Prostate gland (tissue), 2 donors: ENCODE results near the gene NEDD1. TPM values are rescaled to one million over a fixed set of nuclear protein-coding genes. Genes with fewer than 3 reads are reported as not detected.

ENCODE experiments used
- DNase-seq: peaks from one replicate; pipeline ENCODE4 v3.0.0-alpha.2; 2019; ENCODE audit warnings: low spot score
- H3K27ac ChIP-seq, 2 donors: fragments of 200-600 bp; sonication (generic); 2 replicates each; pipeline ENCODE4 v1.5.1; 2017 to 2019
- H3K27me3 ChIP-seq: fragments of 200-600 bp; sonication (generic); replicated peaks from 2 replicates; pipeline ENCODE4 v1.5.1; 2019; ENCODE audit not compliant: insufficient read depth
- H3K36me3 ChIP-seq, 2 donors: fragments of 200-600 bp; sonication (generic); 1 replicate in 1 of 2; 2 replicates in 1 of 2; pipeline versions ENCODE4 v1.5.1 to v1.8.1; 2017 to 2019
- H3K4me1 ChIP-seq: fragments of 200-600 bp; sonication (generic); replicated peaks from 2 replicates; pipeline ENCODE4 v1.5.1; 2019
- H3K4me3 ChIP-seq, 2 donors: fragments of 200-600 bp; sonication (generic); 2 replicates each; pipeline ENCODE4 v1.5.1; 2017 to 2019
- H3K9me3 ChIP-seq: fragments of 200-600 bp; sonication (generic); 2 replicates; pipeline ENCODE4 v1.5.1; 2017
- CTCF ChIP-seq, 4 experiments: fragments of 200-600 bp in 2 of 4; fragments of 450-650 bp in 2 of 4; sonication (generic) in 2 of 4; IDR thresholded peaks; 1 replicate in 3 of 4; 2 replicates in 1 of 4; pipeline ENCODE4 v1.5.1; 2016 to 2019; ENCODE audit warnings: antibody characterized with exemption in 4 of 4, mild to moderate bottlenecking in 2 of 4, moderate library complexity in 2 of 4
- POLR2A ChIP-seq: fragments of 450-650 bp; IDR thresholded peaks from one replicate; pipeline ENCODE4 v1.6.1; 2016; ENCODE audit warnings: antibody characterized with exemption, mild to moderate bottlenecking
- POLR2AphosphoS5 ChIP-seq: sonication (generic); formaldehyde crosslinking; IDR thresholded peaks from one replicate; pipeline ENCODE4 v1.6.1; 2017; ENCODE audit warnings: antibody characterized with exemption
- WGBS: methylation state at CpG from one replicate; pipeline ENCODE4 v1.1.5; 2018; 5-methylcytosine and 5-hydroxymethylcytosine counted together
- intact Hi-C: fragments of 100-400 bp; cut with DNase I; formaldehyde crosslinking; loops from one replicate; pipeline ENCODE4 v1.14.2; 2022
- total RNA-seq, 2 donors: library from RNA; depleted of rRNA; stranded (reverse); fragments of >200 nt; gene quantifications; one replicate each; pipeline ENCODE4 v1.1.0, GENCODE V29; 2016

The NEDD1 gene
- total RNA-seq, 2 donors from 2014 or later, result 22.8 to 29.8 TPM

GRCh38 chr12:96864335-96864734 lies 42.7 kb upstream of the NEDD1 start:
- intact Hi-C loops, result no loop called here
- H3K4me1 ChIP-seq, result no peaks in the 10 kb centered on the region
- H3K27me3 ChIP-seq, result no peaks in the 10 kb centered on the region
- H3K9me3 ChIP-seq, result no peaks in the 10 kb centered on the region
- no peak overlapping the region for H3K4me3 ChIP-seq
- no peak overlapping the region for H3K27ac ChIP-seq
- TF ChIP-seq POLR2A (no peak), CTCF (IDR thresholded peaks at IDR 0.05) (no peak), POLR2AphosphoS5 (no peak)
- no peak for DNase-seq
- no peaks in the 10 kb centered on the region for H3K36me3 ChIP-seq
- 53% methylated on average over 4 of the region's 4 CpGs for WGBS

GRCh38 chr12:96866801-96867590 lies 40.1 kb upstream of the NEDD1 start:
- DNase-seq, result no peak
- Histone ChIP-seq H3K27me3 (no peaks in the 10 kb centered on the region), H3K27ac (no peak overlapping the region), H3K4me3 (no peak overlapping the region), H3K36me3 (no peaks in the 10 kb centered on the region), H3K9me3 (no peaks in the 10 kb centered on the region), H3K4me1 (no peaks in the 10 kb centered on the region)
- intact Hi-C loops, result no loop called here
- WGBS, result 97% methylated on average over 4 of the region's 4 CpGs
- TF ChIP-seq CTCF (IDR thresholded peaks at IDR 0.05) (no peak), POLR2A (no peak), POLR2AphosphoS5 (no peak)

- H3K27me3 ChIP-seq, result no peaks in the 10 kb centered on the region
- WGBS, result 85% methylated on average over 1 of the region's 1 CpG
- TF ChIP-seq POLR2AphosphoS5 (no peak), POLR2A (no peak), CTCF (IDR thresholded peaks at IDR 0.05) (no peak)
- intact Hi-C loops, result no loop called here
- no peak for DNase-seq
- H3K9me3 ChIP-seq, result no peaks in the 10 kb centered on the region
- H3K36me3 ChIP-seq, result no peaks in the 10 kb centered on the region
- H3K4me1 ChIP-seq, result no peaks in the 10 kb centered on the region
- H3K27ac ChIP-seq, result no peak overlapping the region
- no peak overlapping the region for H3K4me3 ChIP-seq
Measured at GRCh38 chr12:96870946-96871345, 36.1 kb upstream of the NEDD1 start.

- H3K27ac ChIP-seq, result no peak overlapping the region
- H3K27me3 ChIP-seq, result no peaks in the 10 kb centered on the region
- intact Hi-C loops, result no loop called here
- no peak for DNase-seq
- no peak overlapping the region for H3K4me3 ChIP-seq
- H3K4me1 ChIP-seq, result no peaks in the 10 kb centered on the region
- no peak for TF ChIP-seq POLR2AphosphoS5
- no peak for TF ChIP-seq CTCF (IDR thresholded peaks at IDR 0.05)
- TF ChIP-seq POLR2A, result no peak
- H3K9me3 ChIP-seq, result no peaks in the 10 kb centered on the region
- no peaks in the 10 kb centered on the region for H3K36me3 ChIP-seq
Measured at GRCh38 chr12:96872961-96873360, 34.1 kb upstream of the NEDD1 start.

- intact Hi-C loops, result no loop called here
- Histone ChIP-seq H3K9me3 (no peaks in the 10 kb centered on the region), H3K4me1 (no peaks in the 10 kb centered on the region), H3K27ac (no peak overlapping the region), H3K36me3 (no peaks in the 10 kb centered on the region), H3K27me3 (no peaks in the 10 kb centered on the region), H3K4me3 (no peak overlapping the region)
- no peak for DNase-seq
- WGBS, result 93% methylated on average over 2 of the region's 2 CpGs
- no peak for TF ChIP-seq CTCF (IDR thresholded peaks at IDR 0.05)
Measured at GRCh38 chr12:96874211-96874610, 32.8 kb upstream of the NEDD1 start.
